HEK293 (cell line): ENCODE measurements around the gene GRIP1.

Experiments used
- CTCF ChIA-PET: fragments of 350-600 bp; formaldehyde crosslinking; extraction: SDS; loops from one replicate; lab custom pipeline; 2021; ENCODE audit warnings: antibody characterized with exemption; lab: Yijun Ruan, JAX
- POLR2A ChIA-PET: fragments of 300-600 bp; formaldehyde crosslinking; extraction: SDS; loops from one replicate; lab custom pipeline; 2020; ENCODE audit warnings: antibody characterized with exemption, inconsistent platforms; lab: Yijun Ruan, JAX
- H3K27ac ChIP-seq: fragments of 200-500 bp; sonication (Bioruptor generic); 2 replicates; pipeline ENCODE4 v1.5.1; 2014; ENCODE audit warnings: low read depth, low read length, control low read depth, inconsistent platforms; ENCODE audit errors: extremely low read depth
- H3K36me3 ChIP-seq, 2 experiments: fragments of 200-500 bp in 1 of 2; sonication (Bioruptor generic) in 1 of 2; 1 replicate in 1 of 2; 2 replicates in 1 of 2; pipeline ENCODE4 v1.5.1; 2014 to 2017; ENCODE audit warnings: inconsistent platforms in 2 of 2, low read length in 2 of 2; ENCODE audit not compliant: control insufficient read depth in 2 of 2, insufficient read depth in 1 of 2
- H3K4me1 ChIP-seq: fragments of 200-500 bp; sonication (Bioruptor generic); 2 replicates; pipeline ENCODE4 v1.5.1; 2014; ENCODE audit warnings: mild to moderate bottlenecking, low read length, inconsistent platforms; ENCODE audit not compliant: control insufficient read depth, insufficient read depth
- H3K4me3 ChIP-seq: 2 replicates; pipeline ENCODE4 v1.5.1; 2011; ENCODE audit warnings: low read depth, mild to moderate bottlenecking, control low read depth, low read length, moderate library complexity
- H3K9me3 ChIP-seq: fragments of 200-500 bp; sonication (Bioruptor generic); 2 replicates; pipeline ENCODE4 v1.5.1; 2014; ENCODE audit warnings: low read depth, low read length, inconsistent platforms; ENCODE audit not compliant: control insufficient read depth, insufficient read depth
- BCL11B ChIP-seq: fragments of 450-650 bp; formaldehyde crosslinking; IDR thresholded peaks from 2 replicates; pipeline ENCODE4 v1.5.1; 2016; ENCODE audit warnings: low read depth, missing biosample characterization, missing genetic modification characterization
- KLF7 ChIP-seq: fragments of 450-650 bp; formaldehyde crosslinking; IDR thresholded peaks from 2 replicates; pipeline ENCODE4 v1.5.1; 2016; ENCODE audit warnings: missing biosample characterization, missing genetic modification characterization, borderline replicate concordance
- MYNN ChIP-seq: fragments of 450-650 bp; formaldehyde crosslinking; IDR thresholded peaks from 2 replicates; pipeline ENCODE4 v1.5.1; 2016; ENCODE audit warnings: missing biosample characterization, missing genetic modification characterization, borderline replicate concordance
- REPIN1 ChIP-seq: fragments of 450-650 bp; formaldehyde crosslinking; IDR thresholded peaks from 2 replicates; pipeline ENCODE4 v1.5.1; 2017; ENCODE audit warnings: missing biosample characterization, missing genetic modification characterization, low read depth
- SP7 ChIP-seq: fragments of 450-650 bp; formaldehyde crosslinking; IDR thresholded peaks from 2 replicates; pipeline ENCODE4 v1.5.1; 2016; ENCODE audit warnings: missing biosample characterization, missing genetic modification characterization
- ZFP37 ChIP-seq: fragments of 450-650 bp; formaldehyde crosslinking; IDR thresholded peaks from 2 replicates; pipeline ENCODE4 v1.5.1; 2016; ENCODE audit warnings: missing biosample characterization, missing genetic modification characterization
- ZFP69B ChIP-seq: fragments of 450-650 bp; formaldehyde crosslinking; IDR thresholded peaks from 2 replicates; pipeline ENCODE4 v1.5.1; 2016; ENCODE audit warnings: missing biosample characterization, missing genetic modification characterization
- ZNF133 ChIP-seq: fragments of 450-650 bp; formaldehyde crosslinking; IDR thresholded peaks from 2 replicates; pipeline ENCODE4 v1.5.1; 2016; ENCODE audit warnings: missing biosample characterization, missing genetic modification characterization
- ZNF138 ChIP-seq: fragments of 450-650 bp; formaldehyde crosslinking; IDR thresholded peaks from 2 replicates; pipeline ENCODE4 v1.5.1; 2016; ENCODE audit warnings: missing biosample characterization, missing genetic modification characterization, borderline replicate concordance
- ZNF155 ChIP-seq: fragments of 450-650 bp; formaldehyde crosslinking; IDR thresholded peaks from 2 replicates; pipeline ENCODE4 v1.5.1; 2016; ENCODE audit warnings: missing biosample characterization, missing genetic modification characterization
- ZNF2 ChIP-seq: fragments of 450-650 bp; formaldehyde crosslinking; IDR thresholded peaks from 2 replicates; pipeline ENCODE4 v1.5.1; 2016; ENCODE audit warnings: missing biosample characterization, missing genetic modification characterization
- ZNF350 ChIP-seq: fragments of 450-650 bp; formaldehyde crosslinking; IDR thresholded peaks from 2 replicates; pipeline ENCODE4 v1.5.0; 2017; ENCODE audit warnings: missing biosample characterization, mild to moderate bottlenecking, missing genetic modification characterization
- ZNF416 ChIP-seq: fragments of 450-650 bp; formaldehyde crosslinking; IDR thresholded peaks from 2 replicates; pipeline ENCODE4 v1.5.1; 2016; ENCODE audit warnings: missing biosample characterization, missing genetic modification characterization
- ZNF561 ChIP-seq: fragments of 450-650 bp; IDR thresholded peaks from 2 replicates; pipeline ENCODE4 v1.5.1; 2018; ENCODE audit warnings: missing biosample characterization, missing genetic modification characterization, borderline replicate concordance
- ZNF571 ChIP-seq: fragments of 450-650 bp; formaldehyde crosslinking; IDR thresholded peaks from 2 replicates; pipeline ENCODE4 v1.5.0; 2017; ENCODE audit warnings: missing biosample characterization, missing genetic modification characterization
- ZNF621 ChIP-seq: fragments of 450-650 bp; formaldehyde crosslinking; IDR thresholded peaks from 2 replicates; pipeline ENCODE4 v1.5.1; 2017; ENCODE audit warnings: missing biosample characterization, missing genetic modification characterization
- ZNF747 ChIP-seq: fragments of 450-650 bp; formaldehyde crosslinking; IDR thresholded peaks from 2 replicates; pipeline ENCODE4 v1.5.1; 2016; ENCODE audit warnings: missing biosample characterization, missing genetic modification characterization
- TF ChIP-seq, protein P1 (sequence below): fragments of 450-650 bp; formaldehyde crosslinking; IDR thresholded peaks from 2 replicates; pipeline ENCODE4 v1.5.1; 2016; ENCODE audit warnings: missing biosample characterization, missing genetic modification characterization
- TF ChIP-seq, protein P2 (sequence below): fragments of 450-650 bp; formaldehyde crosslinking; conservative IDR thresholded peaks from 2 replicates; pipeline ENCODE4 v1.5.1; 2016; ENCODE audit warnings: low read depth, missing biosample characterization, missing genetic modification characterization
- TF ChIP-seq, protein P3 (sequence below): fragments of 450-650 bp; IDR thresholded peaks from 2 replicates; pipeline ENCODE4 v1.5.1; 2018; ENCODE audit warnings: missing biosample characterization, missing genetic modification characterization

Gene GRIP1

DNA sequence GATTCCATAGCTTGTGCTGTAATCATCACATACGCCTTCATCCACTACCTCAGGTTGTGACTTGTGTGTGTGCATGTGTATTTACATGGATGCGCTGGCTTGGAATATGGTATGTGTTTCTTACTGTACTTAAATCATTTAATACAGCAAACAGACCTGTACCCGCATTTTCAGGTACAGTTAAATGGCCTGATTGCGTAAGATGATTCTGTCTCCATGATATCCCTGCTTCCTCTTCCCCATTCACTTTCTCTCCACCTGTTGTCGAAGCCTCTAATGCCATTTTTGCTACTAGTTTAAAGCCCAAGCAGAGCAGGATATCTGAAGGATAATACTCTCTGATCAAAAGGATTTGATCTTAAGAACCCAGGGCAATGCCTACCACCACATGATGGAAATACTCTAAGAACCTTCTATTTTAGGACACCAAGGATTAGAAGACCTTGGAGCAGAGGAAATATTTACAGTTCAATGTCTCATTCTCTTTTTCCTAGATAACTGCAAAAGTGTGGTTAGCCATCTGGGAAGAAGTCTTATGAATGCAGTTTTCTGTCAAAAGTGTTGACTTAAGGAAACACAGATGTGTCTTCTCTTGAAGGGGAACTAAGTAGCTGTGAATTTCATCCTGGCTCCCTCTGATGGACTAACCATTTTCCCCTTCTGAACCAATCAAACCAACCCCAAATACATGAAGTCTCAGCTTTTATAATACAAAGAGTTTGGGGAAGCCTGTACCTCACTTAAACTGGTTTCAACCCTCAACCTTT is 297.9 kb downstream of the GRIP1 start:
- Histone ChIP-seq H3K27ac (no peak overlapping the region), H3K4me3 (no peak overlapping the region), H3K36me3 (no peaks in the 10 kb centered on the region), H3K9me3 (no peaks in the 10 kb centered on the region), H3K4me1 (no peaks in the 10 kb centered on the region)
- TF ChIP-seq ZFP37 (tag by site-specific recombination) (no peak), ZNF571 (no peak), ZFP69B (tag by site-specific recombination) (no peak), ZNF561 (tag by site-specific recombination) (no peak), SP7 (tag by site-specific recombination) (no peak), ZNF747 (tag by site-specific recombination) (no peak)
- TF ChIP-seq, protein P1, sequence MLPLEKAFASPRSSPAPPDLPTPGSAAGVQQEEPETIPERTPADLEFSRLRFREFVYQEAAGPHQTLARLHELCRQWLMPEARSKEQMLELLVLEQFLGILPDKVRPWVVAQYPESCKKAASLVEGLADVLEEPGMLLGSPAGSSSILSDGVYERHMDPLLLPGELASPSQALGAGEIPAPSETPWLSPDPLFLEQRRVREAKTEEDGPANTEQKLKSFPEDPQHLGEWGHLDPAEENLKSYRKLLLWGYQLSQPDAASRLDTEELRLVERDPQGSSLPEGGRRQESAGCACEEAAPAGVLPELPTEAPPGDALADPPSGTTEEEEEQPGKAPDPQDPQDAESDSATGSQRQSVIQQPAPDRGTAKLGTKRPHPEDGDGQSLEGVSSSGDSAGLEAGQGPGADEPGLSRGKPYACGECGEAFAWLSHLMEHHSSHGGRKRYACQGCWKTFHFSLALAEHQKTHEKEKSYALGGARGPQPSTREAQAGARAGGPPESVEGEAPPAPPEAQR, result no peak
- TF ChIP-seq, protein P2, sequence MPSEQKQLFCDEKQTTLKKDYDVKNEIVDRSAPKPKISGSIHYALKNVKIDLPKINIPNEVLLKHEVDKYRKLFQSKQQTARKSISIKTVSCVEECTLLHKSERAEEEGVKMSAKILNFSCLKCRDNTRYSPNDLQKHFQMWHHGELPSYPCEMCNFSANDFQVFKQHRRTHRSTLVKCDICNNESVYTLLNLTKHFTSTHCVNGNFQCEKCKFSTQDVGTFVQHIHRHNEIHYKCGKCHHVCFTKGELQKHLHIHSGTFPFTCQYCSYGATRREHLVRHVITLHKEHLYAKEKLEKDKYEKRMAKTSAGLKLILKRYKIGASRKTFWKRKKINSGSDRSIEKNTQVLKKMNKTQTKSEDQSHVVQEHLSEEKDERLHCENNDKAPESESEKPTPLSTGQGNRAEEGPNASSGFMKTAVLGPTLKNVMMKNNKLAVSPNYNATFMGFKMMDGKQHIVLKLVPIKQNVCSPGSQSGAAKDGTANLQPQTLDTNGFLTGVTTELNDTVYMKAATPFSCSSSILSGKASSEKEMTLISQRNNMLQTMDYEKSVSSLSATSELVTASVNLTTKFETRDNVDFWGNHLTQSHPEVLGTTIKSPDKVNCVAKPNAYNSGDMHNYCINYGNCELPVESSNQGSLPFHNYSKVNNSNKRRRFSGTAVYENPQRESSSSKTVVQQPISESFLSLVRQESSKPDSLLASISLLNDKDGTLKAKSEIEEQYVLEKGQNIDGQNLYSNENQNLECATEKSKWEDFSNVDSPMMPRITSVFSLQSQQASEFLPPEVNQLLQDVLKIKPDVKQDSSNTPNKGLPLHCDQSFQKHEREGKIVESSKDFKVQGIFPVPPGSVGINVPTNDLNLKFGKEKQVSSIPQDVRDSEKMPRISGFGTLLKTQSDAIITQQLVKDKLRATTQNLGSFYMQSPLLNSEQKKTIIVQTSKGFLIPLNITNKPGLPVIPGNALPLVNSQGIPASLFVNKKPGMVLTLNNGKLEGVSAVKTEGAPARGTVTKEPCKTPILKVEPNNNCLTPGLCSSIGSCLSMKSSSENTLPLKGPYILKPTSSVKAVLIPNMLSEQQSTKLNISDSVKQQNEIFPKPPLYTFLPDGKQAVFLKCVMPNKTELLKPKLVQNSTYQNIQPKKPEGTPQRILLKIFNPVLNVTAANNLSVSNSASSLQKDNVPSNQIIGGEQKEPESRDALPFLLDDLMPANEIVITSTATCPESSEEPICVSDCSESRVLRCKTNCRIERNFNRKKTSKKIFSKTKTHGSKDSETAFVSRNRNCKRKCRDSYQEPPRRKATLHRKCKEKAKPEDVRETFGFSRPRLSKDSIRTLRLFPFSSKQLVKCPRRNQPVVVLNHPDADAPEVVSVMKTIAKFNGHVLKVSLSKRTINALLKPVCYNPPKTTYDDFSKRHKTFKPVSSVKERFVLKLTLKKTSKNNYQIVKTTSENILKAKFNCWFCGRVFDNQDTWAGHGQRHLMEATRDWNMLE (tag by site-specific recombination), result no peak
- CTCF ChIA-PET, result interaction anchor here (0.8 kb wide), 1 partner anchor 27 kb away, joined by 3 read pairs; no protein-coding TSS in a partner anchor
- POLR2A ChIA-PET, result no interaction called here

DNA sequence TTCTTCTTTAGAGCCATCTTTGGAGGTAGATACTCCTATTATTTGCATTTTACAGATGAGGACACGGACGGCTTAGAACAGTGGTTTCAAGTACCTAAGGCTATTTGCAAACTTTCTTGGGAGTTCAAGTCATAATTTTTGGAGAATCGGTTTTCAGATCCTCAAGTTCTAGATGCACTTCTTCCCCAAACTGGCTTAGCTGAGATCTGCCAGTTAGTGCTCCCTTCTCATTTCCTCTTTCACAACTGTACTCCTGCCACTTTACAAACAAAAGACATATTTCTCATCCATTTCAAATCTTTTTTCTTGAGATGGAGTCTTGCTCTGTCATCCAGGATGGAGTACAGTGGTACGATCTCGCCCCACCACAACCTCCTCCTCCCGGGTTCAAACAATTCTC is 299.3 kb downstream of the GRIP1 start:
- Histone ChIP-seq H3K4me3 (no peak overlapping the region), H3K36me3 (no peaks in the 10 kb centered on the region), H3K4me1 (no peaks in the 10 kb centered on the region), H3K27ac (no peak overlapping the region), H3K9me3 (no peaks in the 10 kb centered on the region)
- ChIA-PET POLR2A (no interaction called here), CTCF (no interaction called here)
- TF ChIP-seq ZNF571 (no peak), ZNF133 (no peak), ZNF138 (tag by site-specific recombination) (no peak), ZNF416 (no peak), ZFP37 (tag by site-specific recombination) (no peak)

DNA sequence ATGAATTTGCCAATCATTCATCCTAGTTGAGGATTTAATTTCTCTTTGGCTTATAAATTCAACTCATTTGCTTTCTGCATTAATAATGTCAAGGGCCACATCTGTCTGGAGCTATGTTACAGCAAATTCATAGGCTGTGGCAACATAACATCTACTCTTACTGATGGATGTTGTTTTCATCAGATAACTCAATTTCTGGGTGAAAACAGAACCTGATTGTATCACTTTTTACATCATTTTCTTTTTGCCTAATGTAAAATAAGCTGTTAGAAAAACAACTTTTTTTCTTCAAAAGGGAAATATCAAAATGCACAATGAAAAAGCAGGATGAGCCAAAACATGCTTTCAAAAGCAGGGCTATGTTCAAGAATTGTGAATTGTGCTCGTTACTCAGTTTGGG is 303.3 kb downstream of the GRIP1 start:
- Histone ChIP-seq H3K9me3 (no peaks in the 10 kb centered on the region), H3K4me3 (no peak overlapping the region), H3K36me3 (no peaks in the 10 kb centered on the region), H3K4me1 (no peaks in the 10 kb centered on the region), H3K27ac (no peak overlapping the region)
- CTCF ChIA-PET, result interaction anchor here (0.6 to 1.1 kb wide), 3 partner anchors 10 to 107 kb away, joined by 3 read pairs; no protein-coding TSS in a partner anchor
- POLR2A ChIA-PET, result no interaction called here
- TF ChIP-seq ZNF2 (tag by site-specific recombination) (no peak), MYNN (no peak), KLF7 (tag by site-specific recombination) (no peak), ZNF621 (tag by site-specific recombination) (no peak), REPIN1 (tag by site-specific recombination) (no peak), ZNF561 (tag by site-specific recombination) (no peak), ZNF350 (tag by site-specific recombination) (no peak), ZNF155 (tag by site-specific recombination) (no peak), BCL11B (tag by site-specific recombination) (no peak)
- TF ChIP-seq, protein P3, sequence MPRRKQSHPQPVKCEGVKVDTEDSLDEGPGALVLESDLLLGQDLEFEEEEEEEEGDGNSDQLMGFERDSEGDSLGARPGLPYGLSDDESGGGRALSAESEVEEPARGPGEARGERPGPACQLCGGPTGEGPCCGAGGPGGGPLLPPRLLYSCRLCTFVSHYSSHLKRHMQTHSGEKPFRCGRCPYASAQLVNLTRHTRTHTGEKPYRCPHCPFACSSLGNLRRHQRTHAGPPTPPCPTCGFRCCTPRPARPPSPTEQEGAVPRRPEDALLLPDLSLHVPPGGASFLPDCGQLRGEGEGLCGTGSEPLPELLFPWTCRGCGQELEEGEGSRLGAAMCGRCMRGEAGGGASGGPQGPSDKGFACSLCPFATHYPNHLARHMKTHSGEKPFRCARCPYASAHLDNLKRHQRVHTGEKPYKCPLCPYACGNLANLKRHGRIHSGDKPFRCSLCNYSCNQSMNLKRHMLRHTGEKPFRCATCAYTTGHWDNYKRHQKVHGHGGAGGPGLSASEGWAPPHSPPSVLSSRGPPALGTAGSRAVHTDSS (tag by site-specific recombination), result no peak
